SK-N-MC (cell line): ENCODE data around the gene MAP4K2.

Experiments
- DNase-seq: peaks from one replicate; pipeline ENCODE4 v3.0.0-alpha.2; 2011; ENCODE audit warnings: low read depth, low spot score
- H3K27ac ChIP-seq: fragments of 200-600 bp; sonication (generic); 2 replicates; pipeline ENCODE4 v1.5.1; 2016; ENCODE audit warnings: mixed run types
- H3K36me3 ChIP-seq: fragments of 200-600 bp; sonication (generic); 2 replicates; pipeline ENCODE4 v1.6.1; 2017; ENCODE audit warnings: antibody characterized with exemption, low read length, mixed read lengths; ENCODE audit not compliant: insufficient read depth
- H3K4me3 ChIP-seq: fragments of 200-600 bp; sonication (generic); 2 replicates; pipeline ENCODE4 v1.5.1; 2016
- H3K9ac ChIP-seq: fragments of 200-600 bp; sonication (generic); 2 replicates; pipeline ENCODE4 v1.8.0; 2017; ENCODE audit warnings: mixed run types, mixed read lengths; ENCODE audit not compliant: insufficient read length
- H3K9me3 ChIP-seq: fragments of 200-600 bp; sonication (generic); 2 replicates; pipeline ENCODE4 v1.6.1; 2017; ENCODE audit warnings: low read depth, mild to moderate bottlenecking, antibody characterized with exemption, low read length, moderate library complexity, mixed read lengths
- EZH2 ChIP-seq: fragments of 200-600 bp; sonication (generic); IDR thresholded peaks from one replicate; pipeline ENCODE4 v1.6.1; 2017; ENCODE audit warnings: antibody characterized with exemption
- FOXP2 ChIP-seq: optimal IDR thresholded peaks from 2 replicates; pipeline ENCODE3; 2011; ENCODE audit warnings: mild to moderate bottlenecking, moderate library complexity; ENCODE audit not compliant: insufficient read depth; ENCODE audit errors: extremely low read length, control extremely low read depth
- POLR2AphosphoS5 ChIP-seq: IDR thresholded peaks from 2 replicates; pipeline ENCODE4 v1.6.1; 2012; ENCODE audit warnings: mild to moderate bottlenecking, low read depth, low read length, borderline replicate concordance

Gene MAP4K2

DNA sequence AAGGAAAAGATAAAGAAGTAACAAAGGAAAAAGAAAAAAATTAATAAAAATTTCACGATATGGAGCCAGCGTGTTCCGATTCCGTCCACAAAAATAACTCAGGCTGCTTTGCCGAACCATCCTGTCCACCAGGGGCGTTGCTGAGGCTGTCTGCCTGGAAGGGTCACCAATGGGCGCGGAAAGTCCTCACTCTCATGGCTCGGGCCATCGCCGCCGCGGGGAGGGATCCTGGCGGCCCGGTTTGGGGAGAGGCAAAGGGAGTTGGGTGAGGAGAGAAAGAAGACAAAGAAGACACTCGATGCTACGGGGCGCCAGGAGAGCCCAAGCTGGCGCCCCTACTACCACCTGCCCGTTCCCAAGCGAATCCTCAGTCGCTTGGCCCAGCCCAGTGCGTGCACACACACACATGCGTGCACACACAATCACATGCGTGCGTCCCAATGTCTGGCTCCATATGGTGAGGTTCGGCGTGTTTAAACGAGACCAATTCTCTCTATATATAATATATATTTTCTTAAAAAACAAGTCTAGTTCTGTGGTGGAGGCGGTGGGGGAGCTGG lies 37.6 kb downstream of the MAP4K2 start:
- H3K9me3 ChIP-seq = no peaks in the 10 kb centered on the region
- TF ChIP-seq FOXP2 (no peak), POLR2AphosphoS5 (no peak), EZH2 (no peak)
- peaks cover 77% of the 10 kb centered on the region for H3K36me3 ChIP-seq
- H3K4me3 ChIP-seq = no peak overlapping the region
- no peak for DNase-seq
- 0 out of 2 replicates have a peak overlapping the region, but pooled peaks have one; percentile 19 for H3K27ac ChIP-seq
- no peak overlapping the region for H3K9ac ChIP-seq

- Histone ChIP-seq H3K9me3 (no peaks in the 10 kb centered on the region), H3K36me3 (peaks cover 71% of the 10 kb centered on the region), H3K27ac (0 out of 2 replicates have a peak overlapping the region, but pooled peaks have one; percentile 19), H3K4me3 (no peak overlapping the region), H3K9ac (no peak overlapping the region)
- TF ChIP-seq FOXP2 (no peak), POLR2AphosphoS5 (no peak; the same call in 1 of the 2 replicates), EZH2 (no peak)
- DNase-seq = no peak
These were observed 38.3 kb downstream of the MAP4K2 start for GRCh38 chr11:64764753-64765152.

GRCh38 chr11:64764040-64764611 lies 38.9 kb downstream of the MAP4K2 start:
- Histone ChIP-seq H3K4me3 (no peak overlapping the region), H3K36me3 (peaks cover 64% of the 10 kb centered on the region), H3K9me3 (no peaks in the 10 kb centered on the region), H3K9ac (no peak overlapping the region), H3K27ac (peak overlapping the region; percentile 21; the same call in 1 of the 2 replicates)
- DNase-seq = no peak
- TF ChIP-seq FOXP2 = no peak
- no peak for TF ChIP-seq EZH2
- TF ChIP-seq POLR2AphosphoS5 = no peak

GRCh38 chr11:64763526-64764039 lies 39.4 kb downstream of the MAP4K2 start:
- Histone ChIP-seq H3K9me3 (no peaks in the 10 kb centered on the region), H3K36me3 (peaks cover 59% of the 10 kb centered on the region), H3K9ac (no peak overlapping the region), H3K27ac (peak overlapping the region; percentile 21; the same call in 1 of the 2 replicates), H3K4me3 (no peak overlapping the region)
- no peak for DNase-seq
- no peak for TF ChIP-seq FOXP2
- TF ChIP-seq EZH2 = no peak
- TF ChIP-seq POLR2AphosphoS5 = no peak

GRCh38 chr11:64762674-64763525 lies 40.1 kb downstream of the MAP4K2 start:
- Histone ChIP-seq H3K27ac (peak overlapping the region; percentile 21; the same call in 1 of the 2 replicates), H3K4me3 (no peak overlapping the region), H3K9me3 (no peaks in the 10 kb centered on the region), H3K36me3 (peaks cover 52% of the 10 kb centered on the region), H3K9ac (no peak overlapping the region)
- no peak for DNase-seq
- TF ChIP-seq FOXP2 (no peak), EZH2 (no peak), POLR2AphosphoS5 (0 out of 2 replicates have a peak, but pooled peaks have one; percentile 16)

GRCh38 chr11:64762277-64762673 lies 40.7 kb downstream of the MAP4K2 start:
- no peaks in the 10 kb centered on the region for H3K9me3 ChIP-seq
- peak overlapping the region; percentile 42; the same call in 1 of the 2 replicates for H3K27ac ChIP-seq
- no peak overlapping the region for H3K9ac ChIP-seq
- no peak for DNase-seq
- peaks cover 46% of the 10 kb centered on the region for H3K36me3 ChIP-seq
- H3K4me3 ChIP-seq = no peak overlapping the region
- TF ChIP-seq POLR2AphosphoS5 (peak; percentile 59), FOXP2 (no peak)

DNA sequence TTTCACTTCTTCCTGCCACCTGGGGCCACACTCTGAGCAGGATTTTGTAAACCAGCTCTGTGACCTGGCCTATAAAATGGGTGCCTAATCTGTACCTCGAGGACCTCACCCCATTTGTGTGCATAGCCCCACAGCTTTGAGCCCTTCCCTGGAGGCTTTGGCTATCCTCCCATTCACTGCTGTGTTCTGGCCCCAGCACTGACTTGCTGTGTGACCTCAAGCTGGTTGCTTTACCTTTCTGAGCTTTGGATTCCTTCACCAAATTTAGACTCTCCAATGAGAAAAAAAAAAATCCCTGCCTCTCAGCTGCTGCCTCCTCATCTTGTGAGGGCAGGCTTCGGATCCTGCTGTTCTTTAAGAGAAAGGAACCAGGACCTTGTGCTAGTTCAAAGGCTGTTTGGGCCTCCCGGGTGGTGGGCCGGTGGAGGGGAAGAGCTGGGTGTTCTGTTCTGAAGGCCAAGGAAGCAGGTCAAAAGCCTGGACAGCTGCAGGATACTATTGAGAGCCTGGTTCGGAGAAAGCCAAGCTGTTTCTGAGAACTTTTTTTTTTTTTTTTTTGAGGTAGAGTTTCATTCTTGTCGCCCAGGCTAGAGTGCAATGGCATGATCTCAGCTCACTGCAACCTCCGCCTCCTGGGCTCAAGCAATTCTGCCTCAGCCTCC lies 42.1 kb downstream of the MAP4K2 start:
- TF ChIP-seq POLR2AphosphoS5 = no peak; the same call in 1 of the 2 replicates
- no peak for TF ChIP-seq FOXP2
- TF ChIP-seq EZH2 = no peak
- Histone ChIP-seq H3K9ac (no peak overlapping the region), H3K9me3 (no peaks in the 10 kb centered on the region), H3K27ac (peak overlapping the region; percentile 34; the same call in 1 of the 2 replicates), H3K36me3 (peaks cover 34% of the 10 kb centered on the region), H3K4me3 (no peak overlapping the region)
- no peak for DNase-seq
